Vagina (tissue), 2 donors: ENCODE data around the gene NPIPB8. TPM values are rescaled to one million over a fixed set of nuclear protein-coding genes. Genes with fewer than 3 reads are reported as not detected.
"Not testable (repeated sequence)": the region's sequence is repeated elsewhere in the genome, so short reads cannot be mapped to it uniquely, and the experiment has no call there.

Experiments used
- DNase-seq, 2 donors: peaks; one replicate each; pipeline ENCODE4 v3.0.0-alpha.2; 2017; ENCODE audit errors: extremely low spot score in 2 of 2
- H3K27ac ChIP-seq: fragments of 200-600 bp; sonication (generic); one replicate; pipeline ENCODE4 v1.5.1; 2019
- H3K27me3 ChIP-seq: fragments of 200-600 bp; sonication (generic); one replicate; pipeline ENCODE4 v1.5.1; 2019
- H3K36me3 ChIP-seq, 2 donors: fragments of 200-600 bp; sonication (generic); one replicate each; pipeline ENCODE4 v1.5.1; 2017 to 2019
- H3K4me1 ChIP-seq: fragments of 200-600 bp; sonication (generic); one replicate; pipeline ENCODE4 v1.5.1; 2019
- H3K4me3 ChIP-seq, 2 donors: fragments of 200-600 bp; sonication (generic); 1 replicate in 1 of 2; 2 replicates in 1 of 2; pipeline ENCODE4 v1.5.1; 2016 to 2019
- H3K9me3 ChIP-seq: fragments of 200-600 bp; sonication (generic); one replicate; pipeline ENCODE4 v1.5.1; 2019
- intact Hi-C: fragments of 100-400 bp; cut with DNase I; formaldehyde crosslinking; loops from one replicate; pipeline ENCODE4 v1.15.1; 2023
- total RNA-seq: library from RNA; depleted of rRNA; stranded (reverse); fragments of >200 nt; gene quantifications from one replicate; pipeline ENCODE4 v1.2.3, GENCODE V29; 2016

The NPIPB8 gene
- total RNA-seq, 1 donor from 2014 or later: not detected

- H3K36me3 ChIP-seq, intact Hi-C loops: not testable (repeated sequence)
Observed at GRCh38 chr16:28638359-28638758, 494 bp downstream of the NPIPB8 start.

GRCh38 chr16:28639959-28640358, 2.1 kb downstream of the NPIPB8 start:
- H3K27ac ChIP-seq, DNase-seq, H3K9me3 ChIP-seq, H3K27me3 ChIP-seq, H3K4me1 ChIP-seq, H3K36me3 ChIP-seq, intact Hi-C loops, H3K4me3 ChIP-seq: not testable (repeated sequence)

More at GRCh38 chr16:28638359-28638758, 494 bp downstream of the NPIPB8 start:
- not testable (repeated sequence) for H3K4me1 ChIP-seq, H3K27me3 ChIP-seq, DNase-seq, H3K27ac ChIP-seq, H3K4me3 ChIP-seq, H3K9me3 ChIP-seq

GRCh38 chr16:28666264-28666663, 28.4 kb downstream of the NPIPB8 start:
- H3K27ac ChIP-seq, H3K9me3 ChIP-seq, intact Hi-C loops, H3K4me3 ChIP-seq, H3K27me3 ChIP-seq, H3K4me1 ChIP-seq, H3K36me3 ChIP-seq, DNase-seq: not testable (repeated sequence)

GRCh38 chr16:28667480-28667879, 29.6 kb downstream of the NPIPB8 start:
- H3K4me3 ChIP-seq, intact Hi-C loops, DNase-seq, H3K36me3 ChIP-seq, H3K9me3 ChIP-seq, H3K27ac ChIP-seq, H3K4me1 ChIP-seq, H3K27me3 ChIP-seq: not testable (repeated sequence)

GRCh38 chr16:28668199-28668598, 30.3 kb downstream of the NPIPB8 start:
- H3K27ac ChIP-seq, H3K27me3 ChIP-seq, H3K36me3 ChIP-seq, H3K4me3 ChIP-seq, DNase-seq, H3K9me3 ChIP-seq, H3K4me1 ChIP-seq, intact Hi-C loops: not testable (repeated sequence)

GRCh38 chr16:28688327-28688952, 50.6 kb downstream of the NPIPB8 start:
- H3K36me3 ChIP-seq, intact Hi-C loops, H3K27me3 ChIP-seq: not testable (repeated sequence)

GRCh38 chr16:28689425-28689824, 51.6 kb downstream of the NPIPB8 start:
- H3K4me3 ChIP-seq, H3K4me1 ChIP-seq, intact Hi-C loops, H3K27ac ChIP-seq, H3K9me3 ChIP-seq, DNase-seq, H3K36me3 ChIP-seq, H3K27me3 ChIP-seq: not testable (repeated sequence)

More at GRCh38 chr16:28688327-28688952, 50.6 kb downstream of the NPIPB8 start:
- not testable (repeated sequence) for H3K4me3 ChIP-seq, DNase-seq, H3K4me1 ChIP-seq, H3K9me3 ChIP-seq, H3K27ac ChIP-seq

GRCh38 chr16:28691722-28692121, 53.9 kb downstream of the NPIPB8 start:
- DNase-seq, H3K27me3 ChIP-seq, H3K27ac ChIP-seq, H3K4me1 ChIP-seq, H3K36me3 ChIP-seq, H3K4me3 ChIP-seq, H3K9me3 ChIP-seq, intact Hi-C loops: not testable (repeated sequence)

- not testable (repeated sequence) for H3K4me3 ChIP-seq
Observed at GRCh38 chr16:28693257-28693950, 55.5 kb downstream of the NPIPB8 start.

GRCh38 chr16:28699792-28700191, 61.9 kb downstream of the NPIPB8 start:
- H3K9me3 ChIP-seq, H3K27me3 ChIP-seq, H3K4me1 ChIP-seq, DNase-seq, intact Hi-C loops, H3K27ac ChIP-seq, H3K4me3 ChIP-seq, H3K36me3 ChIP-seq: not testable (repeated sequence)

More at GRCh38 chr16:28693257-28693950, 55.5 kb downstream of the NPIPB8 start:
- H3K27me3 ChIP-seq, intact Hi-C loops, H3K4me1 ChIP-seq, DNase-seq, H3K27ac ChIP-seq, H3K9me3 ChIP-seq, H3K36me3 ChIP-seq: not testable (repeated sequence)

GRCh38 chr16:28700349-28700748, 62.5 kb downstream of the NPIPB8 start:
- DNase-seq, H3K4me3 ChIP-seq, H3K27ac ChIP-seq, H3K36me3 ChIP-seq, H3K4me1 ChIP-seq, H3K27me3 ChIP-seq, H3K9me3 ChIP-seq, intact Hi-C loops: not testable (repeated sequence)

GRCh38 chr16:28701384-28701783, 63.5 kb downstream of the NPIPB8 start:
- H3K27me3 ChIP-seq, H3K27ac ChIP-seq, H3K4me1 ChIP-seq, DNase-seq, H3K36me3 ChIP-seq, H3K9me3 ChIP-seq, intact Hi-C loops, H3K4me3 ChIP-seq: not testable (repeated sequence)

- H3K9me3 ChIP-seq, intact Hi-C loops, H3K4me3 ChIP-seq: not testable (repeated sequence)
Observed at GRCh38 chr16:28704246-28704645, 66.4 kb downstream of the NPIPB8 start.

More at GRCh38 chr16:28704246-28704645, 66.4 kb downstream of the NPIPB8 start:
- not testable (repeated sequence) for H3K27me3 ChIP-seq, H3K36me3 ChIP-seq, DNase-seq, H3K4me1 ChIP-seq, H3K27ac ChIP-seq
